Psoas muscle (tissue), 8 donors: ENCODE data around the gene XXYLT1. TPM values are rescaled to one million over a fixed set of nuclear protein-coding genes. Genes with fewer than 3 reads are reported as not detected.

Experiments
- ATAC-seq, 4 donors: fragments of 200-7000 bp; cut with Tn5 transposase; one replicate each; pipeline ENCODE4 v1.9.1; 2020; ENCODE audit warnings: moderate library complexity in 3 of 4, mild to moderate bottlenecking in 2 of 4
- DNase-seq, 2 donors: peaks; one replicate each; pipeline ENCODE4 v3.0.0-alpha.2; 2020
- H3K27ac ChIP-seq: fragments of 200-600 bp; one replicate; pipeline ENCODE4 v1.8.0; 2022
- H3K27me3 ChIP-seq, 3 donors: fragments of 200-600 bp in 1 of 3; one replicate each; pipeline versions ENCODE4 v1.6.1 to v1.8.0; 2013 to 2022; ENCODE audit warnings: low read length in 2 of 3, mild to moderate bottlenecking in 2 of 3, moderate library complexity in 1 of 3; ENCODE audit not compliant: insufficient read depth in 3 of 3
- H3K36me3 ChIP-seq, 2 donors: fragments of 200-600 bp in 1 of 2; one replicate each; pipeline versions ENCODE4 v1.6.1 to v1.8.0; 2013 to 2022; ENCODE audit warnings: low read depth in 1 of 2, mild to moderate bottlenecking in 1 of 2, moderate library complexity in 1 of 2; ENCODE audit not compliant: insufficient read depth in 1 of 2
- H3K4me1 ChIP-seq: fragments of 200-600 bp; one replicate; pipeline ENCODE4 v1.8.0; 2022
- H3K4me3 ChIP-seq: fragments of 200-600 bp; one replicate; pipeline ENCODE4 v1.8.0; 2022; ENCODE audit warnings: mild to moderate bottlenecking
- H3K9me3 ChIP-seq: fragments of 200-600 bp; one replicate; pipeline ENCODE4 v1.8.0; 2022
- CTCF ChIP-seq: fragments of 200-600 bp; IDR thresholded peaks from one replicate; pipeline ENCODE4 v1.8.0; 2022; ENCODE audit warnings: antibody characterized with exemption
- WGBS, 3 donors: extraction: QIAGEN DNeasy Blood & Tissue Kit; methylation state at CpG; one replicate each; pipeline versions ENCODE4 v1.1.6 to v1.1.7; 2013; 5-methylcytosine and 5-hydroxymethylcytosine counted together
- intact Hi-C, 2 donors: fragments of 100-400 bp; cut with DNase I; formaldehyde crosslinking; loops; one replicate each; pipeline versions ENCODE4 v1.11.0 to v1.14.2; 2022
- polyA plus RNA-seq, 3 donors: library from polyadenylated mRNA; stranded (reverse); fragments of 200-250 nt; gene quantifications; one replicate each; pipeline ENCODE4 v1.2.3, GENCODE V29; 2013
- total RNA-seq, 4 donors: library from RNA; stranded (reverse); fragmentation: NEBNext Ultra II Directional in 2 of 4; extraction: Animal tissue kit (Norgen Biotek cat#: 25700) in 2 of 4; gene quantifications; one replicate each; pipeline versions ENCODE4 v1.2.1 to v1.2.4, GENCODE V29; 2021 to 2023
- donor health status: healthy with polysubstance abuse.
- donor health status: DM: no; HTN: no; CAD: no; lungs with moderate emphysema.
- donor health status: Bipolar disorder and iron deficiency.
- donor health status: healthy.
- donor health status: DM: yes; HTN: yes; CAD: no.
- donor health status: DM: no; HTN: no; CAD: no.
- donor health status: DM: no; HTN: no; CAD: no.
- donor health status: DM: yes; HTN: yes; CAD: no.

The XXYLT1 gene
- total and polyA plus RNA-seq, 7 donors: 0.86 to 3.5 (median 1.8) TPM

DNA sequence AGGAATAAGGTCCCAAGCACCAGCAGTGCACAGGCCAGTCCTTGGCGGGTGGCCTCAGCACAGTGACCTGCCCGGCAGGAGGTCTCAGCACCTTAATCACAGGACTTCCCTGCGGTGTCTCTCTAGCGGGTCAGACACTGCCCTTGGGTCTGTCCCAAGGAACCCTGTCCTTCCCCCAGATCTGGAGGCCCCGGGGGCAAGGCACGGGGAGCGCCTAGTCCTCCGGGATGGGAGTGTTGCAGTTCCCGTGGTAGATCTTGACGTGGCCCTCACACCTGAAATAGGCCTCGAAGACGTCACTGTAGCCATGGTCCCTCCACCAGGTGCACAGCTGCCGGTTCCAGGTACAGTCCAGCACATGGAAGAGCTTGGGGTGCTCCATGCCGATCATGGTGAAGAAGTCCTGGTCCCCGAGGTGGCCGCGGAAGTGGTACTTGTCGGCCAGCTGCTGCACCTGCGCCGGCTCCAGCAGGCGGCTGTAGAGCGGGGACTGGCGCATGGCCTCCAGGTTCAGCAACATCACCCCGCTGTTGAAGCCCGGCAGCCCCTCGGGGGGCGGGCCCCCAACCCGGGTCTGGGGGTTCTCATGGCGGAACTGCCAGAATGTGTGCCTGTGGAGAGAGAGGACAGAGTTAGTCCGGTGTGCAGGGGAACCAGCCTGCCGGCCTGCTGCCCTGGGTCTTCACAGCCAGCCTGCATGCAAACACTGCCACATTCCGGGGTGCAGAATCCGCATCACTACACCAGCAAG is 201.3 kb downstream of the XXYLT1 start:
- intact Hi-C loops: no loop called here
- Histone ChIP-seq H3K9me3 (no peaks in the 10 kb centered on the region), H3K27ac (no peak overlapping the region), H3K4me1 (peaks cover 28% of the 10 kb centered on the region), H3K36me3 (no peaks in the 10 kb centered on the region), H3K4me3 (no peak overlapping the region), H3K27me3 (no peaks in the 10 kb centered on the region)
- WGBS, 3 donors: 97 to 98% (median 98%) methylated on average over 32 to 33 of the region's 33 CpGs
- TF ChIP-seq CTCF: no peak
- no peak for ATAC-seq
- DNase-seq: no peak

DNA sequence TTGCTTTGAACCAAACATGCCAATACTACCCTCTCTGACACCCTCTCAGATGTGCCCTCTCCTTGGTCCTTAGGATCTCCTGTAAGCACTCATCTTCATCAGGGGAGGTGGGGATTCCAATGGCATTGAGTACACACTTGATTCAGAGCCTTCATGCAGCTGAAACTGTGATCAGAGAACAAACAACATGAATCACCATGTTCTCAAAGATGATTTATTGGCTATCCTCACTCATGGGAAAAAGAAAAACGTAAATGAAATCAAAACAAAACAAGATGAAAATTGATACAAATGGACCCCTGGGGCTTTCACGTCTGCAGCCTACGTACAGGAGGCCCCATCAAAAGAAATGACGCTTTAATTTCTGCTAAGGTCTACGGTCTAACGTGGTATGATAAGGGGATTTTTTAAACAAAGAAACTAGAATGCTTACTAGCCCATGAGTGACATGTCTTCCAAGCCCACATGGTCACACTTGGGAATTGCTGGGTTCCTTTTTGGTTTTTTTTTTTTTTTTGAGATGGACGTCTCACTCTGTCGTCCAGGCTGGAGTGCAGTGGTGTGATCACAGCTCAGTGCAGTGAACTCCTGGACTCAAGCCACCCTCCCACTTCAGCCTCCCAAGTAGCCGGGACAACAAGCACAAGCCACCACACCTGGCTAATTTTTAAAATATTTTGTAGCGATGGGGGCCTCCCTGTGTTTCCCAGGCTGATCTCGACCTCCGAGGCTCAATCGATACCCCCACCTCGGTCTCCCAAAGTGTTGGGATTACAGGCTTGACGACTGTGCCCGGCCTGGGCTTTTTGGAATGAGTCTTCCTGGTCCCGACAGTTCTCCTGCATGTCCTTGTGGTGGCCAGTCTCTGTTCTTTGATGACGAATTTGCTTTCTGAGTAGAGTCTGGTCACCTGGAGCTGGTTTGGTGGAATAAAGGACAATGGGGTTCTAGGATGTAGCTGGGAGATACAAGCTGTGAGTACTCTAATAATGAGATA is 202.6 kb downstream of the XXYLT1 start:
- Histone ChIP-seq H3K27me3 (no peaks in the 10 kb centered on the region), H3K36me3 (no peaks in the 10 kb centered on the region), H3K9me3 (no peaks in the 10 kb centered on the region), H3K4me3 (no peak overlapping the region), H3K27ac (no peak overlapping the region), H3K4me1 (peaks cover 41% of the 10 kb centered on the region)
- peak in 1 of 2 donors; percentile 25 for DNase-seq
- intact Hi-C loops: no loop called here
- WGBS, 3 donors: 85 to 88% (median 88%) methylated on average over 18 of the region's 18 CpGs
- no peak for ATAC-seq
- TF ChIP-seq CTCF: no peak

DNA sequence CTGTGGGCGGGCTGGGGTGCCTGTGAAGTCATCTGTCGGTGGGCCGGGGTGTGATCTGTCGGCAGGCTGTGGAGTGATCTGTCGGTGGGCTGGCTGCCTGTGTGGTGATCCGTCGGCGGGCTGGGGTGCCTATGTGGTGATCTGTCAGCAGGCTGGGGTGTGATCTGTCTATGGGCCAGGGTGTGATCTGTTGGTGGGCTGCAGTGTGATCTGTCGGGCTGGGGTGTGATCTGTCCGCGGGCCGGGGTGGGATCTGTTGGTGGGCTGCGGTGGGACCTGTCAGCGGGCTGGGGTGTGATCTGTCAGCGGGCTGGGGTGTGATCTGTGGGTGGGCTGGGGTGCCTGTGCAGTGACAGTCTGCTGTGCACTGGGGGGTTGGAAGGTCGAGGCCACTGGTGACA is 204.5 kb downstream of the XXYLT1 start:
- H3K27ac ChIP-seq: no peak overlapping the region

DNA sequence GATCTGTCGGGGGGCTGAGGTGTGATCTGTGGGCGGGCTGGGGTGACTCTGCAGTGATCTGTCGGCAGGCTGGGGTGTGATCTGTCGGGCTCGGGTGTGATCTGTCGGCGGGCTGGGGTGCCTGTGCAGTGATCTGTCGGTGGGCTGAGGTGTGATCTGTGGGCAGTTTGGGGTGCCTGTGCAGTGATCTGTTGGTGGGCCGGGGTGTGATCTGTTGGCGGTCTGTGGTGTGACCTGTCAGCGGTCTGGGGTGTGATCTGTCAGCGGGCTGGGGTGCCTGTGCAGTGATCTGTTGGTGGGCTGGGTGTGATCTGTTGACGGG is 205.1 kb downstream of the XXYLT1 start:
- no peak overlapping the region for H3K4me3 ChIP-seq
- no peak for ATAC-seq
- H3K27me3 ChIP-seq: no peaks in the 10 kb centered on the region
- intact Hi-C loops: no loop called here
- no peaks in the 10 kb centered on the region for H3K36me3 ChIP-seq
- TF ChIP-seq CTCF: no peak
- H3K4me1 ChIP-seq: peaks cover 23% of the 10 kb centered on the region
- H3K27ac ChIP-seq: no peak overlapping the region
- WGBS, 3 donors: 98 to 100% (median 98%) methylated on average over 13 of the region's 13 CpGs
- no peaks in the 10 kb centered on the region for H3K9me3 ChIP-seq
- peak in 1 of 2 donors; percentile 35 for DNase-seq

More for the DNA sequence above, 204.5 kb downstream of the XXYLT1 start:
- intact Hi-C loops: no loop called here
- Histone ChIP-seq H3K9me3 (no peaks in the 10 kb centered on the region), H3K4me3 (no peak overlapping the region), H3K4me1 (peaks cover 28% of the 10 kb centered on the region), H3K27me3 (no peaks in the 10 kb centered on the region), H3K36me3 (no peaks in the 10 kb centered on the region)
- DNase-seq (peak in 1 of 2 donors; percentile 46), ATAC-seq (no peak)
- WGBS, 3 donors: 97 to 98% (median 97%) methylated on average over 15 to 16 of the region's 16 CpGs
- no peak for TF ChIP-seq CTCF
